ENCODE results near the gene TLK2. TPM values are rescaled to one million over a fixed set of nuclear protein-coding genes. Genes with fewer than 3 reads are reported as not detected.

The TLK2 gene
- total and polyA plus RNA-seq, 2 donors (not counting 3 experiments of a cell fraction or from before 2014, with no cell fraction given) = 30.7 to 40.7 TPM

DNA sequence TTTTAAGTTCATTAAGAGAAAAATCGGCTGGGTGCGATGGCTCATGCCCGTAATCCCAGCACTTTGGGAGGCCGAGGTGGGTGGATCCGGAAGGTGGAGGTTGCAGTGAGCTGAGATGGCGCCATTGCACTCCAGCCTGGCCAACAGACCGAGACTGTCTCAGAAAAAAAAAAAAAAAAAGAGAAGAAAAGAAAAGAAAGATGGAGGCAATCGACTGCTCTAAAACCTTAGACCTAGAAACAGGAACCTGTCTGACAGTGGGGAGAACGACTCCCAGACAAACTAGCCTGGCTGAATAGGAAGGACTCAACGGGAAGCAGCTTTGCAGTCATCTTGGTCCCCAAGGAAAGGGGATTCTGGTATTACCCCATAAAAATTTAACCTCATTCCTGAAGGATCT, 162.5 kb downstream of the TLK2 start:
- no peaks in the 10 kb centered on the region for H3K9me1 ChIP-seq (replicated peaks; ENCODE audit: control insufficient read depth, extremely low read depth, insufficient read depth, low read length)

More for the DNA sequence above, 162.5 kb downstream of the TLK2 start:
- H3K27me3 ChIP-seq (ENCODE audit: control insufficient read depth in 2 of 2, insufficient read depth in 2 of 2, low read length in 2 of 2) = no peaks in the 10 kb centered on the region
- H3K27ac ChIP-seq (ENCODE audit: insufficient read depth, low read depth, low read length) = no peak overlapping the region
- FAIRE-seq (no peak), DNase-seq (ENCODE audit: low read depth, low spot score) (no peak)
- H3K36me3 ChIP-seq (ENCODE audit: control insufficient read depth in 2 of 2, extremely low read depth in 1 of 2, insufficient read depth in 2 of 2, low read length in 2 of 2) = no peaks in the 10 kb centered on the region
- no peaks in the 10 kb centered on the region for H3K4me1 ChIP-seq (ENCODE audit: control insufficient read depth, extremely low read depth, insufficient read depth, low read length)
- dilution Hi-C loops (cut with MboI; ENCODE audit: extremely low pct_ligation_motif_present, low sequenced_read_pairs) = no loop called here
- CTCF ChIA-PET = no interaction called here
- H3K4me2 ChIP-seq (ENCODE audit: insufficient read depth, low read length) = no peak overlapping the region
- H4K20me1 ChIP-seq (replicated peaks; ENCODE audit: control insufficient read depth, extremely low read depth, insufficient read depth, low read length) = no peaks in the 10 kb centered on the region
- TF ChIP-seq, protein P1, sequence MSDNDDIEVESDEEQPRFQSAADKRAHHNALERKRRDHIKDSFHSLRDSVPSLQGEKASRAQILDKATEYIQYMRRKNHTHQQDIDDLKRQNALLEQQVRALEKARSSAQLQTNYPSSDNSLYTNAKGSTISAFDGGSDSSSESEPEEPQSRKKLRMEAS (IDR thresholded peaks at IDR 0.05; ENCODE audit: insufficient read depth, insufficient read length) = no peak
- TF ChIP-seq, protein P2, sequence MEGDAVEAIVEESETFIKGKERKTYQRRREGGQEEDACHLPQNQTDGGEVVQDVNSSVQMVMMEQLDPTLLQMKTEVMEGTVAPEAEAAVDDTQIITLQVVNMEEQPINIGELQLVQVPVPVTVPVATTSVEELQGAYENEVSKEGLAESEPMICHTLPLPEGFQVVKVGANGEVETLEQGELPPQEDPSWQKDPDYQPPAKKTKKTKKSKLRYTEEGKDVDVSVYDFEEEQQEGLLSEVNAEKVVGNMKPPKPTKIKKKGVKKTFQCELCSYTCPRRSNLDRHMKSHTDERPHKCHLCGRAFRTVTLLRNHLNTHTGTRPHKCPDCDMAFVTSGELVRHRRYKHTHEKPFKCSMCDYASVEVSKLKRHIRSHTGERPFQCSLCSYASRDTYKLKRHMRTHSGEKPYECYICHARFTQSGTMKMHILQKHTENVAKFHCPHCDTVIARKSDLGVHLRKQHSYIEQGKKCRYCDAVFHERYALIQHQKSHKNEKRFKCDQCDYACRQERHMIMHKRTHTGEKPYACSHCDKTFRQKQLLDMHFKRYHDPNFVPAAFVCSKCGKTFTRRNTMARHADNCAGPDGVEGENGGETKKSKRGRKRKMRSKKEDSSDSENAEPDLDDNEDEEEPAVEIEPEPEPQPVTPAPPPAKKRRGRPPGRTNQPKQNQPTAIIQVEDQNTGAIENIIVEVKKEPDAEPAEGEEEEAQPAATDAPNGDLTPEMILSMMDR (IDR thresholded peaks at IDR 0.05; ENCODE audit: extremely low read depth in 1 of 2, insufficient read depth in 1 of 2, low read depth in 1 of 2, low read length in 2 of 2) = no peak
- TF ChIP-seq GATA2 (IDR thresholded peaks at IDR 0.05; ENCODE audit: insufficient read depth, insufficient read length, low read depth, low read length) (no peak), POLR2AphosphoS5 (IDR thresholded peaks at IDR 0.05; ENCODE audit: insufficient read depth, low read depth, low read length) (no peak), JUN (IDR thresholded peaks at IDR 0.05; ENCODE audit: borderline replicate concordance, insufficient read depth, insufficient read length, low read depth) (no peak), FOS (IDR thresholded peaks at IDR 0.05; ENCODE audit: borderline replicate concordance, insufficient read depth, low read length) (no peak), MYC (IDR thresholded peaks at IDR 0.05; ENCODE audit: low read depth, low read length) (no peak), POLR2A (IDR thresholded peaks at IDR 0.05; ENCODE audit: low read depth, low read length) (no peak), EZH2 (IDR thresholded peaks at IDR 0.05; ENCODE audit: borderline replicate concordance, low read depth, low read length, severe bottlenecking) (no peak)
- BruUV-seq (replicated peaks) = no TSS peak
- H3K79me2 ChIP-seq (ENCODE audit: control insufficient read depth, insufficient read depth, low read length) = no peaks in the 10 kb centered on the region
- no peaks in the 10 kb centered on the region for H3K9me3 ChIP-seq (replicated peaks; ENCODE audit: control insufficient read depth, insufficient read depth, low read length)
- no peak overlapping the region for H2AFZ ChIP-seq (ENCODE audit: low read depth, low read length)
- H3K4me3 ChIP-seq (replicated peaks in 1 of 3; ENCODE audit: insufficient read depth in 1 of 3, low read depth in 1 of 3, low read length in 3 of 3) = no peak overlapping the region
- intact Hi-C loops (cut with micrococcal nuclease) = no loop called here
- no peak overlapping the region for H3K9ac ChIP-seq (replicated peaks; ENCODE audit: extremely low read depth, insufficient read depth, low read length)
- POLR2A ChIA-PET = interaction anchor here (0.7 kb wide), 1 partner anchor 438 kb away, joined by 3 read pairs; no protein-coding TSS in a partner anchor

All from endothelial cell of umbilical vein (primary cell).